NCI-H82 treated with DMSO at 0.1 percent for 48 hours (cell line): ENCODE measurements around the gene ST3GAL4.
"Not testable (repeated sequence)": the region's sequence is repeated elsewhere in the genome, so short reads cannot be mapped to it uniquely, and the experiment has no call there.

Experiments
- DNase-seq: peaks from one replicate; lab custom pipeline; 2025; ENCODE audit not compliant: unreplicated experiment; lab: John Stamatoyannopoulos, UW

The ST3GAL4 gene

DNA sequence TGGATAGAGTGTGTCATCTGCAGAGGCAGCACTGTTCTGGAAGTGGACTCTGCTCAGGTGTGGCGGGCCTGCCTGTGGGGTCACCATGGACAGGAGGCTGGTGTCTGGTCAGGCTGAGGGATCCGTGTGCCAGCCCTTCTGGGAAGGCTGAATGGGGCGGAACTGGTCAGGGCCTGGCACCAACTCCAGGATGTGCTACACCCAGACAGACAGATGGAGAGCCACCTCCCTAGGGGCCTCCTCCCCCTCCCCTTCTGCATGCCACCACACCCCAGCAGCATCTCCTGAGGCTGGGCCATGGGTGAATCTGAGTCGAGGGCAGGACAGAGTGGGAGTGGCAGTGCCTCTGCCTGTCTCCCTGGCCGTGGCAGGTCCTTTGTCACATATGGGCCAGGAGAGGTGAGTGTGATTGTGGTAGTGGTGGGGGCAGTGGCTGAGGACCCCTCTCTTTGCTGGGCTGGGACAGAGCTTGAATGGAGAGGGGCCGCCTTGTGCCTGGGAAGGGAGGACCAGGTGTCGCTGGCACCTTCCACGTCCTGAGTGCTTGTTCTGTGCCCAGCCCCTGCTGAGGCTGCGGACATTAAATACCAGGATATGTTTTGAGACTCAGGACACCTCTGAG lies 29.1 kb downstream of the ST3GAL4 start:
- DNase-seq: no peak

- DNase-seq: no peak
These were observed 30.7 kb downstream of the ST3GAL4 start for GRCh38 chr11:126385991-126386728.

DNA sequence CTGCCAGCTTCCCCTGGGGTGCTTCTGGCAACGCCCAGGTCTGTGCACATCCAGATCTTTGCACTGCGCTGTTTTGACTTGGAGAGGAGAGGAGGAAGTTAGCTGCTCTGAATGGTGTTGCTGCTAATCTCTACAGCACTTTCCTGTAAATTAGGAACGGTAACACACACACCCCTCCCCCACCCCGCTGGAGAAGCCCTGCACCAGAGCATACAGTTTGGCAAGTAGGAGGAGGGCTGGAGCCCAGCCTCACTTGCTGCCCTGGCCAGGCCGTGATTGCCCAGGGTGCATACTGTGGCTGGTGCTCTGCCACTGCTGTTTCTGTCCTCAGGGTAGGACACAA lies 31.2 kb downstream of the ST3GAL4 start:
- not testable (repeated sequence) for DNase-seq

GRCh38 chr11:126387857-126388256 lies 32.4 kb downstream of the ST3GAL4 start:
- no peak for DNase-seq

DNA sequence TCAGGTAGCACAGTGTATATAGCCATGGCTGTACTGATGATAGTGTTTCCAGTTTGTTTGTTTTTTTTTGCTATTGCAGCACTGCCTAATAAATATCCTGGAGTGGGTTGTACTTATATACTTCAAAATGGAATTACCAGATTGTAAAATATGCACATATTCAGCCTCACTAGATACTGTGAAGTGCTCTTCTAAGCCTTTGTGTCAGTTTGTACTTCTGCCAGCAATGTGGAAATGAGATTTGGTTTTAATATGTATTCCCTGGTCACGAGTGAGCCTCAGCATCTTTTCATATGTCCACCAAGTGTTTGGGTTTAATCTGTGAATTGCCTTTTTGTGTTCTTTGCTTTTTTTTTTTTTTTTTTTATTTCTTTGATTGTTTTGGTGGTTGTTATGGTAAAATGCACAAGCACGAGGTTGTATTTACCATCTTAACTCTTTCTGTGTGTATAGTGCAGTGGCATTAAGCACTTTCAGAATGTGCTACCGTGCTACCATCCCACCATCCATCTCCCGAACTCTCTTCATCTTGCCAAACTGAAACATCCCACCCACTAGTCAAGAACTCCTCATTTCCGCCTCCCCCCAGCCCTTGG lies 34.9 kb downstream of the ST3GAL4 start:
- DNase-seq: no peak

- no peak for DNase-seq
These were observed 35.9 kb downstream of the ST3GAL4 start for GRCh38 chr11:126391286-126391954.

DNA sequence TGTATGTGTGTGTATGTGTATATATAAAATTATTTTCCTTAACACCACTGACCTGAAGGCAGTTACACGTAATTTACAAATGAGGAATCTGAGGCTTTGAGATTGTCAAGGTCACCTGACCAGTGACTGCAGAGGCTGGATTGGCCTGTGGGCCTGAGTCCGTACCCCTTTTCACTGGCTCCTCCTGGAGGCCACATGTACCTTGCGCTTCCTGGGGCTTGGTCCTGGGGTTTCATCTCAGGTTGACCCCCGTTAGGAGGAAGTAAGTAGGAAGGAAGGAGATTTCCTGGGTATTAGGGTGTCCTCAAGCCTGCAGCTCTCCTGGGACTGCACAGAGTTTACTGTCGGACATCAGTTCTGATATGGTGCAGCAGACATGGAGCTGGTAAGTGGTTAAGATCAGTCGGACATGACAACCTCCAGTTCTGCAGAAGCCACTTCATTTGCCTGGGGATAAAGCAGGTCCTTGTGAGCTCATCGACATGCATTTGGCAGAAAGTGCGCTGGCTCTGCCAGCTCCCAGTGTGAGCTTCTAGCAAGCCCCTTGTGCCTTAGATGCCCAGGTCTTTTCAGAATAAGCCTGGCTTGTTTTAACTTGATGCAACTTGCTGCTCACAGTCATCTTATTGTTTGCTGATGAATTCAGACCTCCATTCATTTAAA lies 36.6 kb downstream of the ST3GAL4 start:
- no peak for DNase-seq

- DNase-seq: no peak
These were observed 37.1 kb downstream of the ST3GAL4 start for GRCh38 chr11:126392633-126393013.

GRCh38 chr11:126393143-126393542 lies 37.7 kb downstream of the ST3GAL4 start:
- no peak for DNase-seq

GRCh38 chr11:126394036-126394435 lies 38.5 kb downstream of the ST3GAL4 start:
- DNase-seq: no peak

GRCh38 chr11:126394634-126395072 lies 39.2 kb downstream of the ST3GAL4 start:
- not testable (repeated sequence) for DNase-seq

- not testable (repeated sequence) for DNase-seq
These were observed 40.3 kb downstream of the ST3GAL4 start for GRCh38 chr11:126395784-126396183.

- not testable (repeated sequence) for DNase-seq
These were observed 40.8 kb downstream of the ST3GAL4 start for GRCh38 chr11:126396266-126396665.

GRCh38 chr11:126396965-126397364 lies 41.5 kb downstream of the ST3GAL4 start:
- DNase-seq: no peak

GRCh38 chr11:126398296-126398695 lies 42.8 kb downstream of the ST3GAL4 start:
- no peak for DNase-seq

GRCh38 chr11:126398721-126399120 lies 43.2 kb downstream of the ST3GAL4 start:
- no peak for DNase-seq

DNA sequence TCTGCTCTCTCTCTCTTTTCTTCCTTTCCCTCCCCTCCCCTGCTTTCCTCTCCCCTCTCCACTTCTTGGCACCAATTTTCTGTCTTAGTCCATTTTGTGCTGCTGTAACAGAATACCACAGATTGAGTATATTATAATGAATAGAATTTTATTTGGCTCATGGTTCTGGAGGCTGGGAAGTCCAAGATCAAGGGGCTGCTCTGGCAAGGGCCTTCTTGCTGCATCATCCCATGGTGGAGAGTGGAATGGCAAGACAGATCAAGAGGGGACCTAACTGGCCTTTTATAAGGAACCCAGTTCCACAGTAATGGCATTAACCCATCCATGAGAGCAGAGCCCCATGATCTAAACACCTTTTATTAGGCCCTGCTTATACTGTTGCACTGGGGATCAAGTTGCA lies 44.5 kb downstream of the ST3GAL4 start:
- no peak for DNase-seq

DNA sequence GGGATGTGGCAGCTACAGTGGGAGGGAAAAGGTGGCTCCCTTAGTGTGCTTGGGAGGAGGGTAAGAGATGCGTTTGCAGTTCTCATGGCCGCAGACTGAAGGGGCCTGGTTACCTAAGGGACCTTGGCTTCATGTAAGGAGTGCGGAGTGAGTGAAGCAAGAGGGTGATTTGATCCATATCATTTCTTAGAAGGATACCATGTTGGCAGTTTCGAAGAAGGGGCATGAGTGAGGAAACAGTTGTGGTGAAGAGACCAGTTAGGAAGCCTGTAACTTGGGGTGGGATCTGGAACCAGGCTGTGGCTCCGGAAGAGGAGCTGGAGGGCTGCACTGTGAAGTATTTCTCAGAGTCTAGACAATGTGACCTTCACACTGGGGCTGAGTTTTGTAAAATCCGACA lies 45.0 kb downstream of the ST3GAL4 start:
- no peak for DNase-seq

DNA sequence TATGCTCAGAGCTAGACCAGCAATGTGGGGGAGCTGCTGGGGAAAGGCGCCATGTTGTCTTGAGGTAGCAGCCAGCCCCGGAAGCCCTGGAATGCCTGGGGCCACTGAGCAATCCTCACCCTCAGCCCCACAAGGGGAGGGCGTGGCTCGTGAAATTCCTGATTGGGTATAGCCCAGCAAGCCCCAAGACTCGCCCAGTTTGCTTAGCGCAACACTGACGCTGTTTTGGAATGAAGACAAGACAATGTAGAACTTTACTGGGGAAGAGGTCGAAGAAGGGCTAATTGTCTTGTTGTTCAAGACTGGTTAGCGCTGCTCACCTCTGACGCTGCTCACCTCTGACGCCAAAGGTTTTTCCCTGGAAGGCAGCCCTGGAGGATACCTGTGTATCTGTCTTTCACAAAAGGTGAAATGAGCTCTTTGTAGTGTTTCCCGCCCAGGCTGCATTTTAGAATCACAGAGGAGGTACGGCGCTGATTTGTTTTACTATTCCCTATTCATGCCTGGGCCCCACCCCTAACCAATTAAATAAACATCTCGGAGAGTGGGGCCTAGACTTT lies 47.6 kb downstream of the ST3GAL4 start:
- DNase-seq: no peak

GRCh38 chr11:126403658-126404057 lies 48.2 kb downstream of the ST3GAL4 start:
- no peak for DNase-seq

DNA sequence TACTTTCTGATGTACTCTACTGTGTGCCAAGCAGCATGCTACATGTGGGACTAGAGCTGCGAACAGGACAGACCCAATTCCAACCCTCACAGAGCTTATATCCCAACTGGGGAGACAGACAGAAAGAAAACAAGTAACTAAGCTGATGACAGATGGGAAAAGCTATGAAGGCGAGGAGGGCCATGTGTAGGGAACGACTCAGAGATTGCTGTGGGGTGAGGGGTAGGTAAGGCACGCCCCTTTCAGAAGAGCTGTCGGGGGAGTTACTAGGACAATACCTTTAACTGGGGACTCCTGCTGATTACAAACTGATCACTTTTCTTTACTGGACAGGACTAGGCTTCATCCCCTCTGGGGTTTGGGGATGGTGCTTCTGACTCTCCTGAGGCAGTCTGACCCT lies 48.9 kb downstream of the ST3GAL4 start:
- DNase-seq: peak; percentile 69
